GM19025 (cell line): ENCODE measurements around the gene IGFBP1.

Experiments
- ATAC-seq: cut with Tn5 transposase; IDR thresholded peaks from one replicate; pipeline ENCODE4 v1.9.1; 2021; ENCODE audit warnings: mild to moderate bottlenecking, low read depth, moderate library complexity; ENCODE audit not compliant: unreplicated experiment

The IGFBP1 gene

GRCh38 chr7:45878457-45879144 lies 9.7 kb upstream of the IGFBP1 start:
- ATAC-seq: no peak

GRCh38 chr7:45880433-45880860 lies 7.8 kb upstream of the IGFBP1 start:
- no peak for ATAC-seq

- no peak for ATAC-seq
Measured at GRCh38 chr7:45881280-45881758, 7.0 kb upstream of the IGFBP1 start.

- ATAC-seq: no peak
Measured at GRCh38 chr7:45881759-45882464, 6.4 kb upstream of the IGFBP1 start.

- no peak for ATAC-seq
Measured at GRCh38 chr7:45882465-45882810, 5.8 kb upstream of the IGFBP1 start.

- no peak for ATAC-seq
Measured at GRCh38 chr7:45884136-45884535, 4.2 kb upstream of the IGFBP1 start.

- no peak for ATAC-seq
Measured at GRCh38 chr7:45885264-45885882, 2.9 kb upstream of the IGFBP1 start.

GRCh38 chr7:45886931-45887667 lies 1.2 kb upstream of the IGFBP1 start:
- ATAC-seq: no peak

GRCh38 chr7:45888993-45889366 lies 692 bp downstream of the IGFBP1 start:
- no peak for ATAC-seq

- ATAC-seq: no peak
Measured at GRCh38 chr7:45889367-45890067, 1.2 kb downstream of the IGFBP1 start.

- ATAC-seq: no peak
Measured at GRCh38 chr7:45890125-45890901, 2.0 kb downstream of the IGFBP1 start.

- no peak for ATAC-seq
Measured at GRCh38 chr7:45890902-45891461, 2.7 kb downstream of the IGFBP1 start.

GRCh38 chr7:45891462-45892402 lies 3.4 kb downstream of the IGFBP1 start:
- no peak for ATAC-seq

- no peak for ATAC-seq
Measured at GRCh38 chr7:45892407-45893035, 4.2 kb downstream of the IGFBP1 start.

GRCh38 chr7:45893374-45893995 lies 5.2 kb downstream of the IGFBP1 start:
- no peak for ATAC-seq

GRCh38 chr7:45893996-45894664 lies 5.8 kb downstream of the IGFBP1 start:
- ATAC-seq: no peak

GRCh38 chr7:45894665-45895062 lies 6.4 kb downstream of the IGFBP1 start:
- no peak for ATAC-seq
